GM19099 (cell line): ENCODE measurements around the gene PATJ.

Experiments used
- POLR2A ChIP-seq: IDR thresholded peaks from 3 replicates; pipeline ENCODE4 v1.6.1; 2011; ENCODE audit warnings: low read depth; ENCODE audit not compliant: insufficient read length; ENCODE audit errors: extremely low read depth

Gene PATJ

GRCh38 chr1:61952675-61953074, 210.4 kb downstream of the PATJ start:
- TF ChIP-seq POLR2A: no peak

GRCh38 chr1:61953076-61953789, 211.0 kb downstream of the PATJ start:
- no peak for TF ChIP-seq POLR2A

GRCh38 chr1:61953790-61954150, 211.5 kb downstream of the PATJ start:
- no peak for TF ChIP-seq POLR2A

GRCh38 chr1:61955261-61955660, 213.0 kb downstream of the PATJ start:
- no peak for TF ChIP-seq POLR2A

- no peak for TF ChIP-seq POLR2A
These were observed 213.9 kb downstream of the PATJ start for GRCh38 chr1:61956016-61956645.

GRCh38 chr1:61956784-61957183, 214.5 kb downstream of the PATJ start:
- TF ChIP-seq POLR2A: no peak

DNA sequence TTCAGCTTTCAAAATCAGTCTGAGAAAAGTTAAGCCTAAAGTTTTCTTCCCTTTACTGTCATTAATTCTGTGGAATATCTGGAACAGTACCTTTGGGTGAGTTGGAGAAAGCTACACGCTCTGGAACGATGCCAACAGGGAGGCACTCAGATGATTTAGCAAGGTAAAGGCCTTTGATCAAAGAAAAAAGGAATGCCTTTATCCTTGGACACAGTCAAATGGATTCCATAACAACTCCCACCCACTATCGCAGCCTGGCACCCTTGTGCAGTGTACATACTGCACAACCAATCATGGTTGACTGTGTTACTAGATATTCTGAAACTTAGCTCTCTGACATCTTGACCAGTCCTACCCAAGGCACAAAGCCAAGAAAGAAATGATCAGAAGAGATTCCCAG, 218.7 kb downstream of the PATJ start:
- TF ChIP-seq POLR2A: no peak

DNA sequence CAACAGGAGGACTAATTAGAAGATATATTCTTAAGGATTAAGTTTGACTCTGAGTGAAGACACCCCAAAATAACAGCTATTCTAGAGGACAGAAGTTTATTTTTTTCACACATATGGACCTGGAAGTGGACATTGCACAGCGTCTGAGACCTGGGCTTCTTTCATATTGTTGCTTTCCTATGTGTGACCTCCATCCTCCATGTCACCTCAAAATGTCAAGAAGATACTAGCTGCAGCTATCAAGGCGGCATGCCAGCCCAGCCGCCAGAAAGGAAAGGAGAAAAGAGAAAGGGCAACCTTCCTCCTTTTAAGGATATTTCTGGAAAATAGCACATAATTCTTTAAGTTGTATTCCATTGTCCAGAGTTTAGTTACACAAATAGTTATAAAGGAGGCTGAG, 220.4 kb downstream of the PATJ start:
- no peak for TF ChIP-seq POLR2A

- TF ChIP-seq POLR2A: no peak
These were observed 225.5 kb downstream of the PATJ start for GRCh38 chr1:61967750-61968149.

DNA sequence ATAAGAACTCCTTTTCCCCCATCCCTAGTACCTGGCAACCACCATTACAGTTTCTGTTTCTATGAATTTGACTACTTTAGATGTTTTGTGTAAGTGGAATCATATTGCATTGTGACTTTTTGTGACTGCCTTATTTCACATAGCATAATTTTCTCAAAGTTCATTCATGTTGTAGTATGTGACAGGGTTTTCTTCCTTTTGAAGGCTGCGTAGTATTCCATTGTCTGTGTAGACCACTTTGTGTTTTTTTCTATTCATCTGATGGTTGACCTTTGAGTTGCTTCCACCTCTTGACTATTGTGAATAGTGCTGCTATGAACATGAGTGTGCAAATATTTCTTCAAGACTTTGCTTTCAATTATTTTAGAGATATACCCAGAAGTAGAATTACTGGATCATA, 226.6 kb downstream of the PATJ start:
- no peak for TF ChIP-seq POLR2A

- no peak for TF ChIP-seq POLR2A
These were observed 231.0 kb downstream of the PATJ start for GRCh38 chr1:61973100-61973837.

DNA sequence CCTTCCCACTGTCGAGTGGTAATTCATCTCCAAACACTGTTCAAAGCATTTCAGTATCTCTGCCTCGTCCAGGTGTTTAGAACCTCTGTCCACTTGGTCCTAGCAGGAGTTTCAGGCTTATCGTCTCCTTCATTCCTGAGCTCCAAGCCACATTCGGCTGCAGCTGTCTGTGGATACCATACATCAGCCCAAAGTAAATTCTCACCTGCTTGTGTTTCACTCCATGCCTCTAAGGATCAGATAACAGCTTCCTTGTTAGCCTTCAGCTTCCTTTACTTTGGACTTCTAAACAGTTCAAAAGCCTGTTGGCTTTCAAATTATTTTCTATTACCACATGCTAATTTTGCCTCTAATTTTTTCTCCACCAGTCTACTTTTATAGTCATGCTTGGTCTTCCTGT, 233.4 kb downstream of the PATJ start:
- no peak for TF ChIP-seq POLR2A

DNA sequence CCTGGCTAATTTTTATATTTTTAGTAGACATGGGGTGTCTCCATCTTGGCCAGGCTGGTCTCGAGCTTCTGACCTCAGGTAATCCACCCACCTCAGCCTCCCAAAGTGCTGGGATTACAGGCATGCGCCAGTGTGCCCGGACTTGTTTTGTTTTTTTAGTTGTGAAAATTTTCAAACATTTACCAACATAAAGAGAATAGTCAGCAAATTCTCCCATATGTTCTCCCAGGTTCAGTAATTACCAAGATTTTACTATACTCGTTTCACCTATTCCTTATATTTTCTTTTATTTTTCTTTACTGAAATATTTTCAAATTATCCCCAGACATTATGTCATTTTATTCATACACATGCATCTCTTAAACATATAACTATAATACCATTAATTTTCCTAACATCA, 234.3 kb downstream of the PATJ start:
- TF ChIP-seq POLR2A: no peak

GRCh38 chr1:61978796-61979195, 236.5 kb downstream of the PATJ start:
- TF ChIP-seq POLR2A: no peak

DNA sequence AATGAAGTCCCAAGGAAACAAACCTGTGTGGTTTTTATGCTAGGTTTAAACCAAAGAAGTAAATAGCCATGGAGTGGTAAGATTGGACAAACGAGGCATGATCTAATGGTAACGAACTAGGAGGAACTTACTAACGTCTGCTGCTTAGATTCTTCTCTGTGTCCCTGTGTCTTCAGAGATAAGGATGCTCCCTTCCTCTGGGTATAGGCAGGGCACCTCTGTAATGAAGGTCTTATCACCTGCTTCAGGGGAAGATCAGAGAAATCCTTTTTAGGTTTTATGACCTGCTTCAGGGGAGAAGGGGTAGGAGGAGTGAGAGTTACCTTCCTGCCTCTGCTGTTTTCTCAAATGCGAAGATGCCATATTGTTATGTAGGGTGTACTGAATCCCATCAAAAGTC, 237.4 kb downstream of the PATJ start:
- no peak for TF ChIP-seq POLR2A

- TF ChIP-seq POLR2A: no peak
These were observed 238.3 kb downstream of the PATJ start for GRCh38 chr1:61980561-61980960.
